GM12872 (cell line): ENCODE data around the gene RPS15.

Source experiments
- TF ChIP-seq, protein P1 (sequence below): IDR thresholded peaks from 3 replicates; pipeline ENCODE4 v1.5.1; 2011; ENCODE audit warnings: low read depth, mild to moderate bottlenecking, low read length, moderate library complexity; ENCODE audit not compliant: insufficient read depth

Gene RPS15

DNA sequence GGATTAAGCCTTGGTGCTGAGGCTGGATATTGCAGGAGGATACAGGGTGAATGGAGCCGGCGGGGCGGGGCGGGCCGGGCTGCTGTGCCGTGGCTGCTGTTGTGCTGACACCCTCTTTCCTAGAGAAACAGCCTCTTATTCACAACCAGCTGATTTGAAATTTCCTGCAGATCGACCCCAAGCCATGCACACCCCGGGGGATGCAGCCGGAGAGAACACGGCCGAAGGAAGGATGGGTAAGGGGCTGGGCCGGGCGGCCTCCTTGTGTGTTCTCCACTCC is 19.8 kb upstream of the RPS15 start:
- TF ChIP-seq, protein P1, sequence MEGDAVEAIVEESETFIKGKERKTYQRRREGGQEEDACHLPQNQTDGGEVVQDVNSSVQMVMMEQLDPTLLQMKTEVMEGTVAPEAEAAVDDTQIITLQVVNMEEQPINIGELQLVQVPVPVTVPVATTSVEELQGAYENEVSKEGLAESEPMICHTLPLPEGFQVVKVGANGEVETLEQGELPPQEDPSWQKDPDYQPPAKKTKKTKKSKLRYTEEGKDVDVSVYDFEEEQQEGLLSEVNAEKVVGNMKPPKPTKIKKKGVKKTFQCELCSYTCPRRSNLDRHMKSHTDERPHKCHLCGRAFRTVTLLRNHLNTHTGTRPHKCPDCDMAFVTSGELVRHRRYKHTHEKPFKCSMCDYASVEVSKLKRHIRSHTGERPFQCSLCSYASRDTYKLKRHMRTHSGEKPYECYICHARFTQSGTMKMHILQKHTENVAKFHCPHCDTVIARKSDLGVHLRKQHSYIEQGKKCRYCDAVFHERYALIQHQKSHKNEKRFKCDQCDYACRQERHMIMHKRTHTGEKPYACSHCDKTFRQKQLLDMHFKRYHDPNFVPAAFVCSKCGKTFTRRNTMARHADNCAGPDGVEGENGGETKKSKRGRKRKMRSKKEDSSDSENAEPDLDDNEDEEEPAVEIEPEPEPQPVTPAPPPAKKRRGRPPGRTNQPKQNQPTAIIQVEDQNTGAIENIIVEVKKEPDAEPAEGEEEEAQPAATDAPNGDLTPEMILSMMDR, result no peak

DNA sequence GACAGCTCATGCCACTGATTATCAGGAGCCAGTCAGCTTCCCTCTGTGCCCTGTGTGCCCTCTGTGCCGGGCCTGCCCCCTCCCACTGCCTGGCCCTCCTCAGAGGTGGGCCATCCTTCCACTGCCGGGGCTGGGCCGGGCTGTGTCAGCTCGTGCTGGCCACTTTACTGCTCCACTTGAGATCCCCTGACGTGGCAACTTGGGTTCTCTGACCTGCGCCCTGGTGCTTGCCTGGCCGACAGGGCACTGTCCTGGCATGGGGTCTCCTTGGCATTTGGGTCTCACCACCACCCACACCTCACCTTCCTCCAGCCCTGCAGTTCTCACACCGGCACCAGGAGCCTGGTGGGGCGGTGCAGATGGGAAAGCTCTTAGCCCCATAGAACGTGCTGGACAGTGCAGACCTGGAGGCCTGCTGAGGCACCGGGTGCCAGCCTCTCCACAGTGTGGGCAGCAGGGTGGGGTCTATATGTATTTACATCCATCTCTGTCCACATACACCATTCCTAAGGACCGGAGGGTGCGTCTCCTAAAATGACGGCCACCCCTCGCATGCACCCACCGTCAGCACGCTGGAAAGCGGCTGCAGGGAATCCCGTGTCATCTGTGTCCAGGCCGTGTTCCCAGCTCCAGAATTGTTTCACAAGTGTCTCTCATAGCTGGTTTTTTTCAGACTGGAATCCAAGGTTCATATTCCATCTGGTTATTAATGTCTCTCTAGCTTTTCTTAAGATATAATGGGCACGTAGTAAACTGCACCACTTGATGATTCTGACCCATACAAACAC is 19.1 kb upstream of the RPS15 start:
- TF ChIP-seq, protein P1, result no peak

DNA sequence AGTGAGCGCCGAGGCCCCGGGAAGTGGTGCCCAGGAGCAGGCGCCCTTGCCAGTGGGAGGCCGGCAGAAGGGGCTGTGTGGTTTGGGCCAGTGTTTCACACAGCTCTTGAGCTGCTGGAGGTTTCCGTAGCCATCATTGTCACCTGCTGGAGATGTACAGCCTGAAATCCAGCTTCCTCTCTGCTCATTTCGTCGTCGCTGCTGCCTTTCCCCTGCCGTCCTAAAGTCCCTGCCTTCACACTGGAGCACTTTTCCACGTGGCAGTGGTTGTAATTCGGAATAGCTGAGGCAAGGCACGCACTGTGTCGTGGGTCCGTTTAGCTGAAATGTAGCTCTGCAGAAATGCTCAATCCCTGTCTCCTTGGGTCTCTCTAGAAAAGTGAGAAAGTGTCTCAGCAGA is 17.6 kb upstream of the RPS15 start:
- TF ChIP-seq, protein P1, result no peak

DNA sequence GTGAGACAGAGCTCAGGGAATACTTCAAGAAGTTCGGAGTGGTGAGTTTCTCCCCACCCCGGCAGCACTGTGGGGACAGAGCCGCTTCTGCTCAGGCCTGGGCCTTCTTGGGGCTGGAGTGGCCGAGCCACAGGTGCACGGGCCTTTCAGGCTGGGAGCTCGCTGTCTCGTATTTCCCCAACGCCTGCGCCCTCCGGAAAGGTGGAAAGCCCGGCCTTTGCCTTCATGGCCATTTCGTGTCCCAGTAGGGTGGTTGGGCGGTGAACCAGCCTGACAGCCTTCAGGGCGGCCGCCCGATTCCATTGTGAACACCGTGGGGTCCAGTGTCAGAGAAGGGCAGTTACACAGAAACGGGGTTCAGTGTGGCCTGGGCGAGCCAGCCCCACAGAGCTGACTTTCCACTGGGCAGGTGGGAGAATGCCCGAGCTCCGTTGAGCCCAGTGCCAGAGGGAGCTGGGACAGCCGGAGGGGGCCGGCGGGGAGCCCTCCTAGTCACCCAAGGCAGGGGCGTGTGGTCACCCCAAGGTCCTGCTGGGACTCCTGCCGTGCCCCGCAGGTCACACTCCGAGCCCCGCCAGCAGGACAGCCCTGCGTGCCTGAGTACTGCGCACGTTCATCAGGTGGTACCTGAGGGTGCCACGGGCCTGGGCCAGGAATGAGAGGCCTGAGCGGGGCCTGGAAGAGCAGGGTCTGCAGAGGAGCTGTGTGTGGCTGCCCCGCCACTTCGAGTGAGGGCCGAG is 16.8 kb upstream of the RPS15 start:
- TF ChIP-seq, protein P1, result no peak

DNA sequence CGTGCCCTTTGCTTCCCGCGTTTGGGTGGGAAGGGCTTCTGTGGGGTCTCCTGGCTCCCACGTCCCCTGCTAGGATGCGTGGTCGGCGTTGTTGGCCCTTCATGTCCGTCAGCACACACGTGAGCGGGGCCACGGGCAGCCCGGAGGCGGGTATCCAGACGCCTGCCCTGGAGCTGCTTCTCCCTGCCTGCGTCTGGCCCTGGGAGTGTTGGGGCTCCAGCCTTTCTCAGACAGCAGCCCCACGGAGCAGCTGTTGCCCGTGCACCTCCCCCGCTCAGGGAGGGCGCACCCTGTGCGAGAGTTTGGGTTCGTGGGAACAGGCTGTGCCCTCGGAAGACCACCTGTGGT is 16.3 kb upstream of the RPS15 start:
- TF ChIP-seq, protein P1, result no peak

DNA sequence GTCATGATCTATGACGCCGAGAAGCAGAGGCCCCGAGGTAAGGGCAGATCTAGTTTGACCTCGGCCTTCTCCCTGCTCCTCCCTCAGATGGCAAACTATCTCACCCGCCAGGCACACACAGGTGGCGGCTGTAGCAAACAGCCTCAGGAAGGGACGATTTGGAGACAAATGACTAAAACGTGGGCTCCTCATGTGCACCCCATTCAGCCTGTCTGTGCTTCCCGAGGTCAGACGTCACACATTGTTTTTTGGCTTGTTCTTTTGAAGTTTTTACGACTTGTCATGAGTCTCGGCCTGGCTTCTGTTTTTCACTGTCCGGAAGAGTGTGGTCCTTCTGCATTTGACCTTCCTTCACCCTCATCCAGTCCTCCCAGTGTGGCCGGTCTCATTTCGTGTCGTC is 15.8 kb upstream of the RPS15 start:
- TF ChIP-seq, protein P1, result no peak

DNA sequence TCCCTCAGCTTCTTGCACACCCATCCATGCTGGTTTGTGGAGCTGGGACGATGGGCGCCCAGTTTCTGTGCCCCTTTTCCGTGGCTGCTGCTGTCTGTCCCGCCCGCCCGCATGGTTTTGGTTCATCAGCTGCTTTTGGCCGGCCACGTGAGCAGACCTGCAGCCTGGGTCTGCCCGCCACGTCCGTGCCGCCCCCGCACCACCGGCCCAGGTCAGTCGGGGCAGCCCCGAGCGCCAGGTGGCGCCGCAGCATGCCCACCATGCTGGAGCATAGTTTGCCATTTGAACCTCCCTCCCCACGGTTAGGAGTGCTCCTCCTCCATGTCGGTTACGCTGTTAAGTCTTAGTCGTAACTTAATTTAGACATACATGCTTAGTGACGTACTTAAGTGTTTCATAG is 15.3 kb upstream of the RPS15 start:
- TF ChIP-seq, protein P1, result no peak
